H1 (cell line): ENCODE results near the gene FARSB. TPM values are rescaled to one million over a fixed set of nuclear protein-coding genes. Genes with fewer than 3 reads are reported as not detected.

ENCODE experiments used
- CTCF ChIA-PET: fragments of 300-600 bp; sonication (Branson Sonifier 250); formaldehyde crosslinking; loops from one replicate; lab custom pipeline; 2021; ENCODE audit not compliant: partially characterized antibody; lab: Charles Lee
- POLR2A ChIA-PET: fragments of 300-600 bp; sonication (Branson Sonifier 250); formaldehyde crosslinking; loops from one replicate; lab custom pipeline; 2021; ENCODE audit warnings: inconsistent platforms; ENCODE audit not compliant: partially characterized antibody; lab: Charles Lee
- DNase-seq, 2 experiments: peaks; one replicate each; pipeline versions ENCODE4 v3.0.0 to v3.0.0-alpha.2; 2010 to 2022; ENCODE audit warnings: low spot score in 2 of 2, low read depth in 1 of 2, mixed read lengths in 1 of 2
- FAIRE-seq: peaks from 2 replicates; lab custom pipeline; 2011; peaks lifted over from hg19 to GRCh38; lab: Jason Lieb, UNC
- H2AFZ ChIP-seq: 2 replicates; pipeline ENCODE4 v1.8.1; 2012; ENCODE audit warnings: low read length, inconsistent platforms
- H2AK5ac ChIP-seq: 2 replicates; pipeline ENCODE4 v1.6.1; 2013; ENCODE audit warnings: low read depth, low read length
- H2BK120ac ChIP-seq: replicated peaks from 2 replicates; pipeline ENCODE3; 2013; ENCODE audit warnings: low read depth, low read length, inconsistent platforms
- H2BK12ac ChIP-seq: 2 replicates; pipeline ENCODE4 v1.6.1; 2013; ENCODE audit warnings: low read depth, low read length
- H2BK15ac ChIP-seq: 2 replicates; pipeline ENCODE4 v1.6.1; 2013; ENCODE audit warnings: low read length
- H2BK20ac ChIP-seq: 2 replicates; pipeline ENCODE4 v1.6.1; 2013; ENCODE audit warnings: low read length
- H2BK5ac ChIP-seq: 2 replicates; pipeline ENCODE4 v1.6.1; 2013; ENCODE audit warnings: low read depth, low read length
- H3K14ac ChIP-seq: 2 replicates; pipeline ENCODE4 v1.6.1; 2013; ENCODE audit warnings: inconsistent platforms; ENCODE audit not compliant: insufficient read length
- H3K18ac ChIP-seq: 2 replicates; pipeline ENCODE4 v1.6.1; 2013; ENCODE audit warnings: low read length; ENCODE audit errors: extremely low read depth
- H3K23ac ChIP-seq: 2 replicates; pipeline ENCODE4 v1.6.1; 2013; ENCODE audit warnings: inconsistent platforms; ENCODE audit not compliant: insufficient read length
- H3K23me2 ChIP-seq: 2 replicates; pipeline ENCODE4 v1.6.1; 2013; ENCODE audit warnings: low read depth, low read length
- H3K27ac ChIP-seq: 2 replicates; pipeline ENCODE4 v1.6.1; 2011; ENCODE audit warnings: low read depth, low read length, inconsistent platforms
- H3K27me3 ChIP-seq, 4 experiments: replicated peaks in 1 of 4; 1 replicate in 1 of 4; 2 replicates in 3 of 4; pipeline versions ENCODE4 v1.6.1 to v1.8.1; 2011 to 2013; ENCODE audit warnings: low read length in 3 of 4, mild to moderate bottlenecking in 3 of 4, inconsistent platforms in 2 of 4, mixed read lengths in 2 of 4, moderate library complexity in 1 of 4; ENCODE audit not compliant: control insufficient read depth in 3 of 4, insufficient read depth in 3 of 4; ENCODE audit errors: extremely low read depth in 1 of 4
- H3K36me3 ChIP-seq, 4 experiments: 2 replicates each; pipeline versions ENCODE4 v1.6.1 to v1.8.1; 2011 to 2013; ENCODE audit warnings: mild to moderate bottlenecking in 4 of 4, low read length in 3 of 4, moderate library complexity in 2 of 4, control low read depth in 1 of 4, inconsistent platforms in 1 of 4; ENCODE audit not compliant: insufficient read depth in 4 of 4, control insufficient read depth in 2 of 4
- H3K4ac ChIP-seq: replicated peaks from 2 replicates; pipeline ENCODE3; 2013; ENCODE audit warnings: low read length, low read depth, mixed read lengths, inconsistent platforms; ENCODE audit not compliant: insufficient read length
- H3K4me1 ChIP-seq, 4 experiments: replicated peaks in 1 of 4; 1 replicate in 1 of 4; 2 replicates in 3 of 4; pipeline versions ENCODE4 v1.6.1 to v1.8.1; 2011 to 2013; ENCODE audit warnings: low read length in 3 of 4, inconsistent platforms in 2 of 4, mixed read lengths in 1 of 4; ENCODE audit not compliant: insufficient read depth in 4 of 4, control insufficient read depth in 3 of 4
- H3K4me2 ChIP-seq, 2 experiments: 2 replicates each; pipeline versions ENCODE4 v1.6.1 to v1.8.1; 2011 to 2013; ENCODE audit warnings: low read depth in 2 of 2, low read length in 2 of 2, control low read depth in 1 of 2, inconsistent platforms in 1 of 2, mild to moderate bottlenecking in 1 of 2; ENCODE audit not compliant: insufficient read depth in 1 of 2
- H3K4me3 ChIP-seq, 4 experiments: fragments of 200-600, 300-600 bp in 1 of 4; sonication (generic), shearing (Covaris generic), sonication (Bioruptor Twin) in 1 of 4; 2 replicates each; pipeline versions ENCODE4 v1.5.1 to v1.8.1; 2011 to 2016; ENCODE audit warnings: low read length in 4 of 4, low read depth in 3 of 4, control low read depth in 2 of 4, inconsistent platforms in 2 of 4, mild to moderate bottlenecking in 2 of 4, mixed read lengths in 1 of 4, moderate library complexity in 1 of 4; ENCODE audit not compliant: insufficient read depth in 2 of 4; ENCODE audit errors: extremely low read depth in 1 of 4
- H3K56ac ChIP-seq: replicated peaks from 2 replicates; pipeline ENCODE3; 2013; ENCODE audit warnings: low read depth, mild to moderate bottlenecking, mixed read lengths, low read length, inconsistent platforms; ENCODE audit not compliant: insufficient read length
- H3K79me1 ChIP-seq: 2 replicates; pipeline ENCODE4 v1.6.1; 2013; ENCODE audit warnings: low read depth, low read length, control low read depth
- H3K79me2 ChIP-seq, 2 experiments: 2 replicates each; pipeline versions ENCODE4 v1.6.1 to v1.8.1; 2012 to 2013; ENCODE audit warnings: low read length in 2 of 2, mild to moderate bottlenecking in 2 of 2, inconsistent platforms in 1 of 2; ENCODE audit not compliant: insufficient read depth in 2 of 2, control insufficient read depth in 1 of 2
- H3K9ac ChIP-seq, 4 experiments: replicated peaks in 1 of 4; 1 replicate in 1 of 4; 2 replicates in 3 of 4; pipeline versions ENCODE4 v1.6.1 to v1.8.1; 2011 to 2013; ENCODE audit warnings: low read depth in 3 of 4, low read length in 3 of 4, control low read depth in 2 of 4, mild to moderate bottlenecking in 2 of 4, moderate library complexity in 2 of 4, inconsistent platforms in 1 of 4; ENCODE audit errors: extremely low read depth in 1 of 4
- H3K9me3 ChIP-seq, 2 experiments: 2 replicates each; pipeline versions ENCODE4 v1.6.1 to v1.8.1; 2012 to 2013; ENCODE audit warnings: mild to moderate bottlenecking in 2 of 2, moderate library complexity in 2 of 2, control low read depth in 1 of 2, inconsistent platforms in 1 of 2, low read depth in 1 of 2, low read length in 1 of 2, mixed read lengths in 1 of 2; ENCODE audit not compliant: insufficient read depth in 2 of 2
- H4K20me1 ChIP-seq, 2 experiments: replicated peaks in 1 of 2; 2 replicates each; pipeline versions ENCODE3 to v1.8.1; 2011 to 2013; ENCODE audit warnings: inconsistent platforms in 2 of 2, low read length in 2 of 2, mild to moderate bottlenecking in 1 of 2; ENCODE audit not compliant: insufficient read depth in 2 of 2, control insufficient read depth in 1 of 2
- H4K5ac ChIP-seq: 2 replicates; pipeline ENCODE4 v1.6.1; 2013; ENCODE audit warnings: low read length, low read depth, mixed read lengths, inconsistent platforms; ENCODE audit not compliant: insufficient read length
- H4K8ac ChIP-seq: 2 replicates; pipeline ENCODE4 v1.8.0; 2013; ENCODE audit warnings: mild to moderate bottlenecking, moderate library complexity, low read length, inconsistent platforms; ENCODE audit not compliant: insufficient read depth; ENCODE audit errors: extremely low read depth
- H4K91ac ChIP-seq: replicated peaks from 2 replicates; pipeline ENCODE3; 2013; ENCODE audit warnings: low read length, mixed read lengths, inconsistent platforms; ENCODE audit not compliant: insufficient read length
- JUND ChIP-seq: IDR thresholded peaks from 2 replicates; pipeline ENCODE4 v1.6.1; 2011; ENCODE audit warnings: mild to moderate bottlenecking, improper control_type of control experiment, low read length
- WGBS, 2 experiments: shearing (Covaris generic) in 1 of 2; methylation state at CpG; one replicate each; pipeline versions ENCODE4 v1.1.6 to v1.1.7; 2013 to 2015; ENCODE audit warnings: low lambda C conversion rate in 2 of 2, mixed read lengths in 2 of 2, inconsistent platforms in 1 of 2, low coverage in 1 of 2, missing lambda C conversion rate in 1 of 2; ENCODE audit not compliant: insufficient replicate concordance in 2 of 2, insufficient coverage in 1 of 2, insufficient read length in 1 of 2; ENCODE audit errors: extremely low coverage in 1 of 2, missing lambda C conversion rate in 1 of 2; 5-methylcytosine and 5-hydroxymethylcytosine counted together
- polyA plus RNA-seq, 7 experiments: library from polyadenylated mRNA; depleted of rRNA in 3 of 7; stranded (reverse) in 5 of 7; unstranded in 2 of 7; fragments of >200 nt in 5 of 7; fragments of 200-250 nt in 2 of 7; gene quantifications; 1 replicate in 5 of 7; 2 replicates in 1 of 7; 4 replicates in 1 of 7; pipeline versions ENCODE4 v1.2.1 to v1.2.3, GENCODE V29; 2011 to 2013; ENCODE audit warnings: missing spikeins in 2 of 7, mixed read lengths in 2 of 7
- total RNA-seq: library from RNA; stranded (reverse); fragmentation: NEBNext Ultra II Directional; extraction: Animal tissue kit (Norgen Biotek cat#: 25700); gene quantifications from 2 replicates; pipeline ENCODE4 v1.2.1, GENCODE V29; 2021

The FARSB gene
- total and polyA plus RNA-seq, 2 of the 8 experiments (the other 6 are each of a cell fraction or from before 2014, with no cell fraction given), result 21.0 to 37.9 TPM

DNA sequence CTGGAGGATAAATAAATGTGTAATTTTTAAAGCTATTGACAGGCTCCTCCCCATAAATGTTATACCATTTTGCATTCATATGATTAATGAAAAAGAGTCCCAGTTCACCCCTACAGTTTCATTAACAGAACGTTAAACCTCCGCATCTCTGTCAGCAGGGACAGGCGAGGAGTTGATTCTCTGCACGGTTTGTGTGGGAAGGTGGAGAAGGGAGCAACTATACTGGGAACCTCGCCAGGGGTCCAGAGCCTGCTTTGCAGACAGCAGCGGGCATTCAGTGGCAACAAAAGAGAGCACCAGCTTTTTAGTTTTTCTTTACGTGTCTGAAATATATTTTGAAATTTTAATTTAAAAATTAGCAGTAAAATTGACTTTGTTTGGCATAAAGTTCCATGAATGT is 101.4 kb downstream of the FARSB start:
- Histone ChIP-seq H3K79me1 (no peaks in the 10 kb centered on the region), H3K4me2 (no peak overlapping the region), H2BK12ac (no peak overlapping the region), H2AK5ac (no peak overlapping the region), H3K14ac (no peak overlapping the region), H4K8ac (no peak overlapping the region), H2BK15ac (no peak overlapping the region), H3K4me3 (no peak overlapping the region), H3K23me2 (no peaks in the 10 kb centered on the region; the same call in 1 of the 2 replicates), H3K27me3 (no peaks in the 10 kb centered on the region; a peak in 1 of 7 replicates), H2BK5ac (no peak overlapping the region), H3K23ac (no peak overlapping the region), H4K5ac (no peak overlapping the region), H2BK120ac (no peak overlapping the region), H3K18ac (no peak overlapping the region), H4K20me1 (no peaks in the 10 kb centered on the region), H3K27ac (no peak overlapping the region), H3K9me3 (no peaks in the 10 kb centered on the region), H2BK20ac (no peak overlapping the region), H3K9ac (no peak overlapping the region), H3K36me3 (no peaks in the 10 kb centered on the region), H4K91ac (no peak overlapping the region), H3K79me2 (no peaks in the 10 kb centered on the region), H3K56ac (no peak overlapping the region), H3K4me1 (peaks cover 0 to 6% (median 0%) of the 10 kb centered on the region in 4 experiments; a peak in 2 of 7 replicates), H2AFZ (no peak overlapping the region), H3K4ac (no peak overlapping the region)
- WGBS, 2 experiments, result 43% methylated on average over 7 of the region's 7 CpGs; no CpG with 5 or more reads in 1 of the 2 experiments
- FAIRE-seq, result no peak
- no peak for DNase-seq
- ChIA-PET POLR2A (no interaction called here), CTCF (interaction anchor here (0.6 to 3.1 kb wide), 7 partner anchors 8 to 502 kb away, joined by 3 to 18 read pairs (median 4); no protein-coding TSS in a partner anchor)
- TF ChIP-seq JUND, result no peak
